GM12875 (cell line): ENCODE data around the gene SCN10A.

ENCODE experiments used
- H3K4me3 ChIP-seq: one replicate; pipeline ENCODE4 v1.5.1; 2011; ENCODE audit warnings: low read depth, low read length, control low read depth
- CTCF ChIP-seq: IDR thresholded peaks from 2 replicates; pipeline ENCODE4 v1.5.1; 2011; ENCODE audit warnings: low read depth, mild to moderate bottlenecking, control low read depth, inconsistent platforms, low read length, moderate library complexity, borderline replicate concordance; ENCODE audit not compliant: insufficient read depth

SCN10A gene

GRCh38 chr3:38800511-38800910 lies 15.5 kb downstream of the SCN10A start:
- H3K4me3 ChIP-seq: no peak overlapping the region

GRCh38 chr3:38793721-38794120 lies 22.3 kb downstream of the SCN10A start:
- no peak for TF ChIP-seq CTCF
- no peak overlapping the region for H3K4me3 ChIP-seq

More at GRCh38 chr3:38800511-38800910, 15.5 kb downstream of the SCN10A start:
- TF ChIP-seq CTCF: no peak

- no peak for TF ChIP-seq CTCF
- no peak overlapping the region for H3K4me3 ChIP-seq
Measured at GRCh38 chr3:38792983-38793382, 23.0 kb downstream of the SCN10A start.

GRCh38 chr3:38782148-38782547 lies 33.9 kb downstream of the SCN10A start:
- no peak overlapping the region for H3K4me3 ChIP-seq
- no peak for TF ChIP-seq CTCF

GRCh38 chr3:38773528-38773927 lies 42.5 kb downstream of the SCN10A start:
- no peak overlapping the region for H3K4me3 ChIP-seq
- TF ChIP-seq CTCF: no peak

GRCh38 chr3:38763569-38763968 lies 52.4 kb downstream of the SCN10A start:
- TF ChIP-seq CTCF: no peak
- H3K4me3 ChIP-seq: no peak overlapping the region

- TF ChIP-seq CTCF: no peak
- no peak overlapping the region for H3K4me3 ChIP-seq
Measured at GRCh38 chr3:38758557-38758956, 57.5 kb downstream of the SCN10A start.
